HG02588 (cell line): ENCODE measurements around the gene KLRK1.
"Not testable (repeated sequence)": the region's sequence is repeated elsewhere in the genome, so short reads cannot be mapped to it uniquely, and the experiment has no call there.

ENCODE experiments used
- ATAC-seq: cut with Tn5 transposase; IDR thresholded peaks from one replicate; pipeline ENCODE4 v1.9.1; 2021; ENCODE audit warnings: mild to moderate bottlenecking, moderate library complexity; ENCODE audit not compliant: unreplicated experiment

Gene KLRK1

DNA sequence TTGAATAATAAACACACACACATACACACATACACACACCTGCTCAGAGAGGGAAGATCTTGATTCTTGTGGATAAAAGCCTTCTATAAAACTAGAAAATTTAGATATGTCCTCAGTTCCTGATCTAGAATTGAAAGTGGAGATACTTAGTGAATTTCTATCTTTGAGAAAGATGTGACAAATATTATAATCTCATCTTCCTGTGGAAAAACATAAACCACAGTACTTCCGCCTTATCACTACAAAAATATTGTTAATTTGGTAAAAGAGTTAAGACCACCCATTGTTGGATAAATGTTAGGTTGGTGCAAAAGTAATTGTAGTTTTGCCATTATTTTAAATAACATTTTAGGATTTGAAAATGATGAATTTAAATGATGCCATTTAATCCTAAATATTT lies at the start of gene KLRK1:
KLRK1 (minus strand) TSS at position 138 of the 400 bp plus-strand sequence. CDS start 1,231 bp downstream, outside the sequence.
- no peak for ATAC-seq

- not testable (repeated sequence) for ATAC-seq
Measured at GRCh38 chr12:10437601-10438000, 47.8 kb upstream of the KLRK1 start.

- ATAC-seq = not testable (repeated sequence)
Measured at GRCh38 chr12:10435816-10436215, 46.0 kb upstream of the KLRK1 start, which contains the start of gene KLRC2. Gene KLRC2 (minus strand): TSS chr12:10436010. CDS start chr12:10435986, 24 bp downstream.

DNA sequence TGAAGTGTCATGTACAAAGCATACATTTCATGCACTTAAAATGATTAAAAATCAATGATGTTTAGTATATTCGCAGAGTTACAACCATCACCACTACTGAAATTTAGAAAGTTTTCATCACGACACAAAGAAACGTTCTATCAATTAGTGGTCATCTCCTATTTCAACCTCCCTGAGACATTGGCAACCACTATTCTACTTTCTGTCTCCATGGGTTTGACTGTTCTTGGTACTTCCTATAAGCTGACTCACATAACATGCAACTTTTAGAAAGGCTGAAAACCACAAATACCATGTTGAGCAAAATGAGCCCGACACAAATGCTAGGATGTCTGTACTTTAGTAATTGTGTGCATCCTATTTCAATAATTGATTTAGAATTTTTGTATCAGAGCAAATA lies 40.8 kb upstream of the KLRK1 start:
- ATAC-seq = not testable (repeated sequence)

- ATAC-seq = not testable (repeated sequence)
Measured at GRCh38 chr12:10425938-10426337, 36.1 kb upstream of the KLRK1 start.

DNA sequence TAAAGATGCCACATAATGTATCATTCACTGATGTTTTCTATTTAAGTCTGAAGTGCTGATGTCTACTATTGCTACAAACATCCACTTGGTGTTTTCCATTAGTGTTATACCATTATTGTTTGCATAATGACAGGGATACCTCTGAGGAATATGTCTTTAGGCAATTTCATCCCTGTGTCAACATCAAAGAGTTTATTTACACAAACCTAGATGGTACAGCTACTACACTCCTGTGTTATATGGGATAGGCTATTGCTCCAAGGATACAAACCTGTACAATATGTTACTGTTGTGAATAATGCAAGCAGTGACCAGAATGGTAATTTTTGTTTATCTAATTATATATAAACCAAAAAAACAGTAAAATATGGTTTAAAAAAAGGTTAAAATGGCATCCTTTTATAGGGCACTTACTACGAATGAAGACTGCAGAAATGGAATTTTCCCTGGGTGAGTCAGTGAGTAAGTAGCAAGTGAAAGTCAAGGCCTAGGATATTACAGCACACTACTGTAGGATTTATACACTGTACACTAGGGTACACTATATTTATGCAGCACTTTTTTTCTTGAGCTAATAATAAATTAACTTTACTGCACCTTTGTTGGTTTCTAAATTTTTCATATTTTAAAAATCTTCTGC lies 34.5 kb upstream of the KLRK1 start:
- not testable (repeated sequence) for ATAC-seq

GRCh38 chr12:10422159-10422558 lies 32.3 kb upstream of the KLRK1 start:
- not testable (repeated sequence) for ATAC-seq

DNA sequence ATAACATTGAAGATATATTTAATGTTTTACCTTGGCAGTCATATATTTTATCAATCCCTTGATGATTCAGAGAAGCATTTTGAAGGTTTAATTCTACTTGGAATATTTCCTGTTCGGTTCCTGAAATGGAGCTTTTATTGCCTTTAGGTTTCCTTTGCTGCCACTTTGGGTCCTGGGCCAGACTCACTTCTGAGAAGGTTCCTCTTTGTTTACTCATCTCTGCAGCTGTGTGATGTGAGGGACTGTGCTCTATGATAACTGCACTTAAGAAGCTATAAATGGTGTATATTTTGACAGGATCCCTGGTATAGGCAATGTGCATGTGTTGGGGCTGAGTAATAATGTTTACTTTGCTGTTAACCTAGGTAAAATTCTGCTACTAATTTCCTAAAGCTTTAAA lies 30.5 kb upstream of the KLRK1 start, which contains the start of gene KLRC3:
KLRC3 (minus strand) TSS at position 262 of the 400 bp plus-strand sequence; CDS start at position 217, 45 bp downstream.
- not testable (repeated sequence) for ATAC-seq

GRCh38 chr12:10409392-10409791 lies 19.6 kb upstream of the KLRK1 start, which contains the start of gene KLRC4:
Gene KLRC4 (minus strand): TSS chr12:10409757. CDS start chr12:10409575, 182 bp downstream.
- no peak for ATAC-seq

- no peak for ATAC-seq
Measured at GRCh38 chr12:10408842-10409241, 19.0 kb upstream of the KLRK1 start.

GRCh38 chr12:10406725-10407124 lies 16.9 kb upstream of the KLRK1 start:
- ATAC-seq = no peak

GRCh38 chr12:10405294-10405693 lies 15.5 kb upstream of the KLRK1 start:
- no peak for ATAC-seq

DNA sequence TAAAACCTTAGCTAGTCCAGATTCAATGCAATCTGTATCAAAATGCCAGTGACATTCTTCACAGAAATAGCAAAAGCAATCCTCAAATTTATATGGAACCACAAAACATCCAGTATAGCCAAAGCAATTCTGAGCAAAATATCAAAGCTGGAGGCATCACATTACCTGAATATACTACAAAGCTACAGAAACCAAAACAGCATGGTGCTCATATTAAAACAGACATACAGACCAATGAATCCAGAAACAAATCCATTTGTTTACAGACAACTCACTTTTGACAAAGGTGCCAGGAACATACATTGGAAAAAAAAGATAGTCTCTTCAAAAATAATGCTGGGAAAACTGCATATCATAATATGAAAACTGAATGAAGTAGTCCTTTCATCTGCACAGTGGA lies 15.0 kb upstream of the KLRK1 start:
- ATAC-seq = no peak

GRCh38 chr12:10400829-10401228 lies 11.0 kb upstream of the KLRK1 start:
- no peak for ATAC-seq

- no peak for ATAC-seq
Measured at GRCh38 chr12:10398168-10398567, 8.3 kb upstream of the KLRK1 start.

- ATAC-seq = no peak
Measured at GRCh38 chr12:10397296-10397695, 7.5 kb upstream of the KLRK1 start.

- not testable (repeated sequence) for ATAC-seq
Measured at GRCh38 chr12:10396176-10396575, 6.3 kb upstream of the KLRK1 start.

DNA sequence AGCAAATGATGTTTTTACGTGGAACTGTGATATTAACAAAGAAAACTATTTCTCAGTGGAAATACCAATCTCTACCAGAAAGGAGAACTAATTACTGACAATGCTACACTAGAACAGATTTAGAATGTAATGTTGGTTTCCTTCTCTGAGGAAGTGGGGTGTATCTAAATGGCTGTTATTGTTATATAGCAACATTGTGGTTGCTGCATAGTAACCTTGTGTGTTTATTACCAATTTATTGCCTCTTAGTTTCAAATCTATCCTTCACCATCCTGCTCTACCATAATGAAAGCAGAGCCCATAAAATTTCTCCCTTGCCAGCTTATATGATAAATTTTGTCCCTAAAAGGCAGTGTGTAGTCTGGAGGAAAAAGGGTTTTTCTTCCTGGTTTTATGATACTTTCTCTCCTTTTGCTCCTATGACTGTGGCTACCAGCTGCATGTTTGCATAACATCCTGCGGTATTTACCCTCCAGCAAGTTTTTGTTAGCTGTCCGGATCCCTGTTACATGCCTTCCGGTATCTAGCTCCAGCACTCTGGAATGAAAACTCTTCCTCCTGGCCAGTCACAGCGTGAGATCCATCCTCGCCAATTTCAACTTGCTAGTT lies 5.7 kb upstream of the KLRK1 start:
- no peak for ATAC-seq

DNA sequence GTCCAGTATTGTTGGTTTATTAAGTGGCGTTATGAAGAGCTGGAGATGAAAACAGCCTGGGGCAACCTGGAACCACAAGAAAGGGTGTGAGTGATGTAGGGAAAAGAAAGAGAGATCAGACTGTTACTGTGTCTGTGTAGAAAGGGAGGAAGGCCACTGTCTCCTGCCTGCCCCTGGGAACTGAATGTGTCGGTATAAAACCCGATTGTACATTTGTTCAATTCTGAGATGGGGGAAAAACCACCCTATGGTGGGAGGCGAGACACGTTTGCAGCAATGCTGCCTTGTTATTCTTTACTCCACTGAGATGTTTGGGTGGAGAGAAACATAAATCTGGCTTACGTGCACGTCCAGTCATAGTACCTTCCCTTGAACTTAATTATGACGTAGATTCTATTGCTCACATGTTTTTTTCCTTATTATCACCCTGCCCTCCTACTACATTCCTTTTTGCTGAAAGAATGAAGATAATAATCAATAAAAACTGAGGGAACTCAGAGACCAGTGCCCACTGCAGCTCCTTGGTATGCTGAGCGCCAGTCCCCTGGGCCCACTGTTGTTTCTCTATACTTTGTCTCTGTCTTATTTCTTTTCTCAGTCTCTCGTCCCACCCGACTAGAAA lies 4.8 kb upstream of the KLRK1 start:
- ATAC-seq = not testable (repeated sequence)

- no peak for ATAC-seq
Measured at GRCh38 chr12:10393291-10393690, 3.5 kb upstream of the KLRK1 start.

DNA sequence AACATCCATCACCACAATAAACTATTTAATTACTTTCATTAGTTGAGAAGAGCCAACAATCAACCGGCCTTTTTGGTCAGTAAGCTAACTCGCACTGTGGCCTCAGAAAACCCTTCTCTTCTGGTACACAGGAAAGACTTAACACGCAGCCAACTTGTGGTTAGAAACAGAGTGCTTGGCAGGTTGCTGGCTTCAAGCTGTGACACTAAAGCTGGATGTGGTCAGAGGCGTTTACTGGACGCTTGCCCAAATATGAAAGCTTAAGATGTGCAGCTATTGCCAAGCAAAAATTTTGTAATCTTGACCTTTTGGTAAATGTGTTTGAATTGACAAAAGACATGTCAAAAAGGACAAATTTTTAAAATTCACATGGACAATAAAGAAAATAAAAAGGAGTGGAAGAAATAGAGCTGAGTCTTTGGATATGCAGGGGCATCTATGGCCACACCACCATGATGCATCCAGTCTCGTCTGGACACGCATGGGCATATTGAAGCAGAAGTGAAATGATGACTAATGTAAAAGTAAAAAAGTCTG lies 2.6 kb upstream of the KLRK1 start:
- ATAC-seq = no peak
